Hepatocyte (in vitro differentiated cells): ENCODE results near the gene ATG3.

ENCODE experiments used
- EZH2 ChIP-seq: fragments of 200-600 bp; sonication (generic); IDR thresholded peaks from 2 replicates; pipeline ENCODE4 v1.6.1; 2016; ENCODE audit warnings: antibody characterized with exemption, mild to moderate bottlenecking, borderline replicate concordance
- EZH2phosphoT487 ChIP-seq: fragments of 200-600 bp; sonication (generic); IDR thresholded peaks from one replicate; pipeline ENCODE4 v1.6.1; 2018; ENCODE audit warnings: antibody characterized with exemption, mild to moderate bottlenecking, low read depth, moderate library complexity; ENCODE audit not compliant: unreplicated experiment, severe bottlenecking
- TF ChIP-seq, protein P1 (sequence below): fragments of 200-600 bp; sonication (generic); IDR thresholded peaks from 2 replicates; pipeline ENCODE4 v1.5.1; 2016; ENCODE audit warnings: antibody characterized with exemption, mild to moderate bottlenecking; ENCODE audit not compliant: poor library complexity

DNA sequence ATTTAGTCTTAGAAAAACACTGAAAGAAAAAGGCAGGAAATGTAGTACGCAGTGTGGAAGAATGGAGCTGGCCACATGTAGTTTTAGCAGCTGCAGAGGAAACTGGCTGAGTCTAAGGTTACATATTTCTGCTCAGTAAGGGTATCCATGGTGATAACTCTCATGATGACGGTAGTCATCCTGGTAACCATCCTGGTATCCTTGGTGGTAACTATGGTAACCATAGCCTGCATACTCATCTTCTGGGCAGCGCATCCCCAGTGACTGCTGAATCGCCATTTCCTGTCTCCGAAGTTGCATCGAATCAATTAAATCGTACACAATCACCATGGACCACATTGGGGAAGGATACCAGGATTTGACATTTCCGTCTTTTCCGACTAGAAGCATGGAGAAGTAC is 43.5 kb upstream of the ATG3 start:
- TF ChIP-seq, protein P1, sequence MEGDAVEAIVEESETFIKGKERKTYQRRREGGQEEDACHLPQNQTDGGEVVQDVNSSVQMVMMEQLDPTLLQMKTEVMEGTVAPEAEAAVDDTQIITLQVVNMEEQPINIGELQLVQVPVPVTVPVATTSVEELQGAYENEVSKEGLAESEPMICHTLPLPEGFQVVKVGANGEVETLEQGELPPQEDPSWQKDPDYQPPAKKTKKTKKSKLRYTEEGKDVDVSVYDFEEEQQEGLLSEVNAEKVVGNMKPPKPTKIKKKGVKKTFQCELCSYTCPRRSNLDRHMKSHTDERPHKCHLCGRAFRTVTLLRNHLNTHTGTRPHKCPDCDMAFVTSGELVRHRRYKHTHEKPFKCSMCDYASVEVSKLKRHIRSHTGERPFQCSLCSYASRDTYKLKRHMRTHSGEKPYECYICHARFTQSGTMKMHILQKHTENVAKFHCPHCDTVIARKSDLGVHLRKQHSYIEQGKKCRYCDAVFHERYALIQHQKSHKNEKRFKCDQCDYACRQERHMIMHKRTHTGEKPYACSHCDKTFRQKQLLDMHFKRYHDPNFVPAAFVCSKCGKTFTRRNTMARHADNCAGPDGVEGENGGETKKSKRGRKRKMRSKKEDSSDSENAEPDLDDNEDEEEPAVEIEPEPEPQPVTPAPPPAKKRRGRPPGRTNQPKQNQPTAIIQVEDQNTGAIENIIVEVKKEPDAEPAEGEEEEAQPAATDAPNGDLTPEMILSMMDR = no peak
- TF ChIP-seq EZH2 (no peak), EZH2phosphoT487 (no peak)
